ENCODE measurements around the gene PRR5L.

- TF ChIP-seq POLR2AphosphoS5 (IDR thresholded peaks at IDR 0.05; ENCODE audit: low read depth) (no peak), GABPA (IDR thresholded peaks at IDR 0.05; ENCODE audit: low read depth) (no peak), SPI1 (IDR thresholded peaks at IDR 0.05; ENCODE audit: borderline replicate concordance, low read depth) (no peak)
- TF ChIP-seq, protein P1, sequence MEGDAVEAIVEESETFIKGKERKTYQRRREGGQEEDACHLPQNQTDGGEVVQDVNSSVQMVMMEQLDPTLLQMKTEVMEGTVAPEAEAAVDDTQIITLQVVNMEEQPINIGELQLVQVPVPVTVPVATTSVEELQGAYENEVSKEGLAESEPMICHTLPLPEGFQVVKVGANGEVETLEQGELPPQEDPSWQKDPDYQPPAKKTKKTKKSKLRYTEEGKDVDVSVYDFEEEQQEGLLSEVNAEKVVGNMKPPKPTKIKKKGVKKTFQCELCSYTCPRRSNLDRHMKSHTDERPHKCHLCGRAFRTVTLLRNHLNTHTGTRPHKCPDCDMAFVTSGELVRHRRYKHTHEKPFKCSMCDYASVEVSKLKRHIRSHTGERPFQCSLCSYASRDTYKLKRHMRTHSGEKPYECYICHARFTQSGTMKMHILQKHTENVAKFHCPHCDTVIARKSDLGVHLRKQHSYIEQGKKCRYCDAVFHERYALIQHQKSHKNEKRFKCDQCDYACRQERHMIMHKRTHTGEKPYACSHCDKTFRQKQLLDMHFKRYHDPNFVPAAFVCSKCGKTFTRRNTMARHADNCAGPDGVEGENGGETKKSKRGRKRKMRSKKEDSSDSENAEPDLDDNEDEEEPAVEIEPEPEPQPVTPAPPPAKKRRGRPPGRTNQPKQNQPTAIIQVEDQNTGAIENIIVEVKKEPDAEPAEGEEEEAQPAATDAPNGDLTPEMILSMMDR (IDR thresholded peaks at IDR 0.05; ENCODE audit: insufficient read depth, low read length), result no peak
- TF ChIP-seq, protein P2, sequence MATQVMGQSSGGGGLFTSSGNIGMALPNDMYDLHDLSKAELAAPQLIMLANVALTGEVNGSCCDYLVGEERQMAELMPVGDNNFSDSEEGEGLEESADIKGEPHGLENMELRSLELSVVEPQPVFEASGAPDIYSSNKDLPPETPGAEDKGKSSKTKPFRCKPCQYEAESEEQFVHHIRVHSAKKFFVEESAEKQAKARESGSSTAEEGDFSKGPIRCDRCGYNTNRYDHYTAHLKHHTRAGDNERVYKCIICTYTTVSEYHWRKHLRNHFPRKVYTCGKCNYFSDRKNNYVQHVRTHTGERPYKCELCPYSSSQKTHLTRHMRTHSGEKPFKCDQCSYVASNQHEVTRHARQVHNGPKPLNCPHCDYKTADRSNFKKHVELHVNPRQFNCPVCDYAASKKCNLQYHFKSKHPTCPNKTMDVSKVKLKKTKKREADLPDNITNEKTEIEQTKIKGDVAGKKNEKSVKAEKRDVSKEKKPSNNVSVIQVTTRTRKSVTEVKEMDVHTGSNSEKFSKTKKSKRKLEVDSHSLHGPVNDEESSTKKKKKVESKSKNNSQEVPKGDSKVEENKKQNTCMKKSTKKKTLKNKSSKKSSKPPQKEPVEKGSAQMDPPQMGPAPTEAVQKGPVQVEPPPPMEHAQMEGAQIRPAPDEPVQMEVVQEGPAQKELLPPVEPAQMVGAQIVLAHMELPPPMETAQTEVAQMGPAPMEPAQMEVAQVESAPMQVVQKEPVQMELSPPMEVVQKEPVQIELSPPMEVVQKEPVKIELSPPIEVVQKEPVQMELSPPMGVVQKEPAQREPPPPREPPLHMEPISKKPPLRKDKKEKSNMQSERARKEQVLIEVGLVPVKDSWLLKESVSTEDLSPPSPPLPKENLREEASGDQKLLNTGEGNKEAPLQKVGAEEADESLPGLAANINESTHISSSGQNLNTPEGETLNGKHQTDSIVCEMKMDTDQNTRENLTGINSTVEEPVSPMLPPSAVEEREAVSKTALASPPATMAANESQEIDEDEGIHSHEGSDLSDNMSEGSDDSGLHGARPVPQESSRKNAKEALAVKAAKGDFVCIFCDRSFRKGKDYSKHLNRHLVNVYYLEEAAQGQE (IDR thresholded peaks at IDR 0.05; ENCODE audit: insufficient replicate concordance, low read depth), result no peak
These were observed 103.7 kb downstream of the PRR5L start for GRCh38 chr11:36399745-36400144.
